GM03348 (cell line): ENCODE results near the gene PHC2.

Source experiments
- DNase-seq: peaks from one replicate; pipeline ENCODE4 v3.0.0; 2012; ENCODE audit warnings: low spot score

PHC2 gene

GRCh38 chr1:33369764-33370163 lies 61.1 kb downstream of the PHC2 start:
- no peak for DNase-seq

- DNase-seq, result no peak
Observed at GRCh38 chr1:33369081-33369480, 61.8 kb downstream of the PHC2 start.

GRCh38 chr1:33368431-33368830 lies 62.5 kb downstream of the PHC2 start:
- DNase-seq, result no peak

GRCh38 chr1:33367485-33368405 lies 63.1 kb downstream of the PHC2 start:
- DNase-seq, result peak; percentile 93

- DNase-seq, result no peak
Observed at GRCh38 chr1:33366762-33367484, 64.0 kb downstream of the PHC2 start.

GRCh38 chr1:33365560-33365997 lies 65.3 kb downstream of the PHC2 start:
- peak; percentile 69 for DNase-seq

- DNase-seq, result no peak
Observed at GRCh38 chr1:33364565-33364918, 66.4 kb downstream of the PHC2 start.

GRCh38 chr1:33363470-33363861 lies 67.4 kb downstream of the PHC2 start:
- DNase-seq, result no peak

- no peak for DNase-seq
Observed at GRCh38 chr1:33363021-33363420, 67.9 kb downstream of the PHC2 start.

- no peak for DNase-seq
Observed at GRCh38 chr1:33361532-33362235, 69.2 kb downstream of the PHC2 start.

- DNase-seq, result no peak
Observed at GRCh38 chr1:33360367-33360766, 70.5 kb downstream of the PHC2 start.

- no peak for DNase-seq
Observed at GRCh38 chr1:33359931-33360330, 71.0 kb downstream of the PHC2 start.

- DNase-seq, result no peak
Observed at GRCh38 chr1:33358795-33359503, 71.9 kb downstream of the PHC2 start.

- no peak for DNase-seq
Observed at GRCh38 chr1:33358114-33358794, 72.6 kb downstream of the PHC2 start.

GRCh38 chr1:33357099-33357498 lies 73.8 kb downstream of the PHC2 start:
- no peak for DNase-seq

- DNase-seq, result no peak
Observed at GRCh38 chr1:33354707-33355316, 76.1 kb downstream of the PHC2 start.

GRCh38 chr1:33353531-33353930 lies 77.4 kb downstream of the PHC2 start:
- DNase-seq, result no peak

- no peak for DNase-seq
Observed at GRCh38 chr1:33351281-33351660, 79.6 kb downstream of the PHC2 start.

GRCh38 chr1:33350611-33351280 lies 80.1 kb downstream of the PHC2 start:
- DNase-seq, result no peak
